HG03159 (cell line): ENCODE results near the gene ZDHHC11.
"Not testable (repeated sequence)": the region's sequence is repeated elsewhere in the genome, so short reads cannot be mapped to it uniquely, and the experiment has no call there.

Experiments used
- ATAC-seq: cut with Tn5 transposase; IDR thresholded peaks from one replicate; pipeline ENCODE4 v1.9.1; 2021; ENCODE audit warnings: mild to moderate bottlenecking, moderate library complexity; ENCODE audit not compliant: unreplicated experiment

ZDHHC11 gene

DNA sequence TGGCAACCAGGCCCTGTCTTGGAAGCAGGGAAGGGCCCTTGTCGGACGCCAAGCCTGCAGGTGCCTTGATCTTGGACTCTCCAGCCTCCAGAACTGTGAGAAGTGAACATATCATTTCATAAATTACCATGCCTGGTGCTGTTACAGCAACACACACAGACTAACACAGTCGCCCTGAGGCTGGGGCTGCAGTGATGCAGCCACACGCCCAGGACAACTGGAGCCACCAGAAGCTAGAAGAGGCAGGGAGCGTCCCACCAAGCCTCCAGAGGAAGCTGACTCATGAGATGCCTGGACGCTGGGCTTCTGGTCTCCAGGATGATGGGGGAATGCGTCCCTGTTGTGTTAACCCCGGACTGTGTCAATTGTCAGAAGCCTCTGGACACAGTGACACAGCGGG is 71.8 kb downstream of the ZDHHC11 start:
- ATAC-seq, result not testable (repeated sequence)

DNA sequence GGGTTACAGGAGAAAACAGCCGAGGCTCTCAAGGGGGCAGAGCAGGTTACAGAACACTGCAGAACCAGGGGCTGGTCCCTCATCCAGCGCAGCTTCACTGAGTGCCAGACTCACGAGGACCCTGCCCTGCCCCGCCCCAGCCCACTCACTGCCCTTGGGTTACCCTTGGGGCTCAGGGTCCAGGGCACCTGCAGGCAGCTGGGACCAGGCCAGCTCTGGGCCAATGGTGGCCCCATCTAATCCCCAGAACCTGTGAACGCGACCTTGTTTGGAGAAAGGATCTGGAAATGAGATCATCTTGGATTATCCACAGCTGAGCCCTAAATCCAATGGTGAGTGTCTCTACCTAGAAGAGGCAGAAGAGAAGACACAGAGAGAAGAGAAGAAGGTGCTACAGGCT is 72.4 kb downstream of the ZDHHC11 start:
- ATAC-seq, result not testable (repeated sequence)

- ATAC-seq, result no peak
These were observed 73.0 kb downstream of the ZDHHC11 start for GRCh38 chr5:777756-778161.

DNA sequence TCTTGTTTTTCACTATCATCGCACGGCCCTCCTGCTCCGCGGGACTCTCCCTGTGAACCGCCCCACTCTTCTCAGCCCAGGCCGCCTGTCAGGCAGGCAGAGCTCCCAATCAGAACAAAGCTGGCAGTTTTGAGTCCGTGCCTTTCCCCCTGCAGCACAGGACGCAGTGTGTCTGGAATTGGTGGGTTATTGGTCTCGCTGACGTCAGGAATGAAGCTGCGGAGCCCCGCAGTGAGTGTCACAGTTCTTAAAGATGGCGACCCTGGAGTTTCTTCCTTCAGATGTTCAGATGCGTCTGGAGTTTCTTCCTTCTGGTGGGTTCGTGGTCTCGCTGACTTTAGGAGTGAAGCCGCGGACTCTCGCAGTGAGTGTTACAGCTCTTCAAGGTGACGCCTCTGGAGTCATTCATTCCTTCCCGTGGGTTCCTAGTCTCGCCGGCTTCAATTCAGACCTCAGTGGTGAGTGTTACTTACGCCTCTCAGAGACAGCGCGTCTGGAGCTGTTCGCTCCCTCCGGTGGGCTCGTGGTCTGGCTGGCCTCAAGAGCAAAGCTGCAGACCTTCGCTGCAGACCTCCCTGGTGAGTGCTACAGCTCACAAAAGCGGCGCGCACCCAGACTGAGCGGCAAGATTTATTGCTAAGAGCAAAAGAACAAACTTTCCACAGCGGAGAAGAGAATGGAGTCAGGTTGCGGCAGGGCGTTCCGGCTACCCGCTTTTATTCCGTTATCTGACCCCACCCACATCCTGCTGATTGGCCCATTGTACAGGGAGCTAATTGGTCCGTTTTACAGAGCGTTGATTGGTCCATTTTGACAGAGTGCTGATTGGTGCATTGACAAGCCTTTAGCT is 73.7 kb downstream of the ZDHHC11 start:
- ATAC-seq, result no peak

DNA sequence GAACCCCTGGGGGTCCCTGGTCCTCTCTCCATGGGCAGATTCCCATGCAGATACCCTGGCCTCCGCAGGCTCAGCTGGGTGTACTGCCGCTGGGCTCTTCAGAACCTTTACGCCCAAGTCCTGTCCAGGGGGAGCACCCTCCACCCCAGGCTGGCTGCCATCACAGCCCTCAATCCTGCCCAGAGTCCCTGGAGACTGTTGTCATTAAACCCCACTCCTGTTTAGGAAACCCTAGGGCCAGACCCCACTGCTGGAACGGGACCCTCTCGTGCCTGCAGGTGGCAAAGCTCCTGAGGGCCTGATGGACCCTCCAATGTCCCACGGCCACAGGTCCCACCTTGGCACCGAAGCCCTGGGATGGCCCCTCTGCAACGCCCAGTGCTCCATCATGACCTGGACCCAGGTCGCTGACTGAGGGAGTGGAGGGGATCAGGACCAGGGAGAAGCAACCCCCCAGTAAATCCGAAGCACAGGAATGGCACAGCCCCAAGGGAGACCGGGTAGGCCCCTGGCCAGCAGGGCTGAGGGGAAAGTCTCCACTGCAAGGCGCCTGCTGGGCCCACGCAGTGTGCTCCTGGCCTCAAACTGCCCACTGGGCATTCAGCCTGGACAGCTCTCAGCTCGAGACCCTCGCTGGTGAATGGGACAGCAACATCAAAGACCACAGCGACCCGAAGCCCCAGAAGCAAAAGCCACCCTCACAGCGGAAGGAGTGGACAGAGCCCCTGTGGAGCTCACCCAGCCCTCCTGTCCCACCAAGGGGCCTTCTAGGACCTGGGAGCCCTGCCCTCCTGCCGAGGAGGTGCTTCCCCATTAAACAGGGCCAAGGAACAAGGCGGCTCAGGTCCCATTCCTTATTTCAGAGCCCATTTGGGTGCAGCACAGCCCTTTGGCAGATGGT is 74.6 kb downstream of the ZDHHC11 start:
- ATAC-seq, result no peak

GRCh38 chr5:775595-775960 is 75.2 kb downstream of the ZDHHC11 start:
- not testable (repeated sequence) for ATAC-seq

DNA sequence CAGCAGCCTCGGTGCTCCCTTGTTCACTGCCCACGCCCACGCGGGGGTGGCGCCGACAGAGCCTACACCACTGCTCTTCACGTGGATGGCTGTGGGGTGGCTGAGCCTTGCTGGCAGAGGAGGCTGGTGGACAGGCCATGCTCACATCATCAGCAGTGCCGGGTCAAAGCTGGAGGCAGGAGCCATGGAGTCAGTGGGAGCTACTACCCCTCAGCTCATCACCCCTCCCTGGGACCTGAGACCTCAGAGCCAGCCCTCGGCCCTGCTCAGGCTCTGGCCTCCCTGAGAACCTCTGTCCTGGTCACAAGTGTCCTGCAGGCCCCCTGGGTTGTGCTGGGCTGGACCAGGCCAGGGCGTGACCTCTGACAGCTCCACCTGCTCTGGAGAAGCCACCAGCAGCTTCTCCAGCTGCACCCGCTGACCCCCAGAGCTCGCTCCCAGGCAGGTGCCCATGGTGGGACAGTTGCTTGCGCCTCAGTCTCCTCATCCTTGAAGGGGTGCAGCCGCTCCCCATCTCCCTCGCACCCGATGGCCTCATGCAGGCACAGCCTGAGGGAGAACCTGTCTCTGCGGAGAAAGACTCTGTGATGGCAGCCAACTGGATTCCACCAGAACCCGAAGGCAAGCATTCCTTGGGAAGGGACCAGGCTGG is 75.8 kb downstream of the ZDHHC11 start:
- ATAC-seq, result not testable (repeated sequence)

- not testable (repeated sequence) for ATAC-seq
These were observed 76.5 kb downstream of the ZDHHC11 start for GRCh38 chr5:774304-774703.

GRCh38 chr5:773517-774264 is 77.1 kb downstream of the ZDHHC11 start:
- no peak for ATAC-seq

- ATAC-seq, result not testable (repeated sequence)
These were observed 77.9 kb downstream of the ZDHHC11 start for GRCh38 chr5:772931-773330.

- not testable (repeated sequence) for ATAC-seq
These were observed 78.3 kb downstream of the ZDHHC11 start for GRCh38 chr5:772547-772890.

- not testable (repeated sequence) for ATAC-seq
These were observed 78.8 kb downstream of the ZDHHC11 start for GRCh38 chr5:771841-772546.

- not testable (repeated sequence) for ATAC-seq
These were observed 79.6 kb downstream of the ZDHHC11 start for GRCh38 chr5:771087-771781.

- ATAC-seq, result not testable (repeated sequence)
These were observed 80.2 kb downstream of the ZDHHC11 start for GRCh38 chr5:770585-770984.

DNA sequence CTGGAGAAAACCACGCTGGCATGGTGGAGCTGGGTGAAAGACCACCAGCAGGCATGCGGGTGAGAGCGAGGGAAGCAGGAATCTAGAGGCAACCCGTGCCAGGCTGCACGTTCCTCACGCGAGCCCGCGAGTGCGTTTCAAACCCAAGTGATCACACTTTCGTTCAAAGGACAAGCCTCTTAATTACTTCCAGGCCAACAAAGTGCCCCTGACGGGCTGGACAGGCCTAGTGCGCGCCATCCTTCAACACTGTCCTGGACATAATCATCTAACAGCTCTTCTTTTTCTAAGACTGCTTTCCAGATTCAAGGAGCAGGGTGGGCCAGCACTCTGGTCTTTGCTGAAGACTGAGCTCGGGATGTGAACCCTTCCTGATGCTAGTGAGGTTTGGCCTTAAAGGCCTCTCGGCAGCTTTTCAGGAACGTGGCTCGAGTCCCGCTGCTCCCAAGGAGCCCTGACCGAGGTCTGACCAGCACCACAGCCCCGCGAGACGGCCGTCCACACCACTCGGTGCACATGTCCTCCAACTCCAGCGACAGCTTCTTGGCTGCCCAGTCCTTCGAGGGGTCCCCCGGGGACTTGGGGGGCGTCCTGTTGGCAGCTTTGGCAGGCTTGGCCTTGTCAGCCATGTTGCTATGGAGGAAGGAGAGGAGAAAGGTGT is 81.2 kb downstream of the ZDHHC11 start:
- ATAC-seq, result not testable (repeated sequence)

DNA sequence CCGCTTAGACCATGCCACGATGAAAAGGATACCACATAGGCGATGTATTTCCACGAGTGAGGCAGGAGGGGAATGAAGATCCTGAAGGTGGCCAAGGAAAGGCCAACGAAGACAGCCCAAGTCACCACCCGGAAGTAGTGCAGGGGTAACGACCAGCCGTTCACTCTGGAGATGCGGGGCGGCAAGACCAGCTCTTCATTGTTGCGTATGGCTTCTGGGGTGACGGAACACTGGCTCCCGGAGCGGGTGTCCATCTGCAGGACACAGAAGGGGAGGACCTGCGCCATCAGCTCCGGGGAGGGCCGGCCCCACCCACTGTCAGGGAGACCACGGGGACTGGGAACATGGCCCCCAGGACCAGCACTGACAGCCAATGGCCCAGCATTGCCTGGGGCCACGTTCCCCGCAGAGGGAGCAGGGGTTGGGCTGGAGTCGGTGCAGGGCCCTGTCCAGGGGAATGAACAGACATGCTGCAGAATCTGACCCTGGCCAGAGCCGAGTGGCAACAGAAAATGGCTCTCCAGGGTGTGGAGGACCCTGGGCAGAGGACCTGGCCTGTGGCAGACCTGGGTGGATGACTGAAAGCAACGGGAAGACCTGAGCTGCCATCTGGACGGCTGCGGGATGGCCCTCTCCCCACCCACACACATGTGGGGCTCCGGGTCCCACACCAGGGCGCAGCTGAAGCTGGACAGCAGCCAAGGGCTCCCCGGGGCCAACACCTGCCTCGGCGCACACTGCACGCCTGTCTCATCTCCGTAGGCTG is 83.9 kb downstream of the ZDHHC11 start:
- ATAC-seq, result no peak

GRCh38 chr5:765948-766631 is 84.7 kb downstream of the ZDHHC11 start:
- ATAC-seq, result no peak
